ENCODE results near the gene PATJ. TPM values are rescaled to one million over a fixed set of nuclear protein-coding genes. Genes with fewer than 3 reads are reported as not detected.

PATJ gene
- total RNA-seq, 4 donors from 2014 or later, result 47.6 to 105 (median 70.8) TPM

DNA sequence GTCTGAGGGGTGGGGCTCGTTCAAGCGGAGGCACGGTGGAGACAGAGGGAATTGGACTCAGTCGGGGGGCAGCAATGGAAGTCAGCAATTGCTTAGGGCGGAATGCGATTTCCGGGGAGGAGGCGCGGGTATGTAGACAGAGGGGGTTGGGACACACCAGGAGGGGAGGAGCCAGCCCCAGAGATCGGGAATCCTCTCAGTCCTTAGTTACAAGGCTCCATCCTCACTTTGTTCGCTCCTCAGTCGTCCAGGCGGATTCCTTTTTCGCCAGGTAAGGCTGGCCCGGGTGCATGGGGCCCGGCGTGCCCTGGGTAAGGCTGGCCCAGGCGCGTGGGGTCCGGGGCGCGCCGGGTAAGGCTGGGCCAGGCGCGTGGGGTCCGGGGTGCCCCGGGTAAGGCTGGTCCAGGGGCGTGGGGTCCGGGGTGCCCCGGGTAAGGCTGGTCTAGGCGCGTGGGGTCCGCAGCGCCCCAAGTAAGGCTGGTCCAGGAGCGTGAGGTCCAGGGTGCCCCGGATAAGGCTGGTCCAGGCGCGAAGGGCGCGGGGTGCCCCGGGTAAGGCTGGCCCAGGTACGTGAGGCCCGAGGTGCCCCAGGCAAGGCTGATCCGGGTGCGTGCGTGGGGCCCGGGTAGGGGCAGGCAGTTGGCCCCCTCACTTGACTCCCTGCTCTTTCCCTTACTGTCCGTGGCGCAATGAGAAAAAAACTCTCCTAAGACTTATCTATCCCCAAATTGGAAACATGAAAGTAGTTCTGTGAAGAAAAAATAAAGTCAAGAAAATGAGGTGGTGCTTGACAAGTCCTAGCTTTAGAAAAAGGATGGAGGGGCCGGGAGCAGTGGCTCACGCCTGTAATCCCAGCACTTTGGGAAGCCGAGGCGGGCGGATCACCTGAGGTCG lies 452.6 kb downstream of the PATJ start, which contains the start of gene L1TD1:
L1TD1 (plus strand) TSS at position 199 of the 894 bp plus-strand sequence. CDS start 11,780 bp downstream, outside the sequence.
- H3K9me3 ChIP-seq, result no peaks in the 10 kb centered on the region
- no peaks in the 10 kb centered on the region for H3K36me3 ChIP-seq
- peaks cover 0 to 10% (median 0%) of the 10 kb centered on the region in 3 donors for H3K4me1 ChIP-seq
- H3K4me3 ChIP-seq, result peak within 1 kb of the TSS in 2 of 4 donors; percentile 28 to 48
- no peak for DNase-seq
- H3K27ac ChIP-seq, result no peak within 1 kb of the TSS
- WGBS, 2 donors, result 18 to 19% methylated on average over 20 of the region's 55 CpGs
- TF ChIP-seq, protein P1, sequence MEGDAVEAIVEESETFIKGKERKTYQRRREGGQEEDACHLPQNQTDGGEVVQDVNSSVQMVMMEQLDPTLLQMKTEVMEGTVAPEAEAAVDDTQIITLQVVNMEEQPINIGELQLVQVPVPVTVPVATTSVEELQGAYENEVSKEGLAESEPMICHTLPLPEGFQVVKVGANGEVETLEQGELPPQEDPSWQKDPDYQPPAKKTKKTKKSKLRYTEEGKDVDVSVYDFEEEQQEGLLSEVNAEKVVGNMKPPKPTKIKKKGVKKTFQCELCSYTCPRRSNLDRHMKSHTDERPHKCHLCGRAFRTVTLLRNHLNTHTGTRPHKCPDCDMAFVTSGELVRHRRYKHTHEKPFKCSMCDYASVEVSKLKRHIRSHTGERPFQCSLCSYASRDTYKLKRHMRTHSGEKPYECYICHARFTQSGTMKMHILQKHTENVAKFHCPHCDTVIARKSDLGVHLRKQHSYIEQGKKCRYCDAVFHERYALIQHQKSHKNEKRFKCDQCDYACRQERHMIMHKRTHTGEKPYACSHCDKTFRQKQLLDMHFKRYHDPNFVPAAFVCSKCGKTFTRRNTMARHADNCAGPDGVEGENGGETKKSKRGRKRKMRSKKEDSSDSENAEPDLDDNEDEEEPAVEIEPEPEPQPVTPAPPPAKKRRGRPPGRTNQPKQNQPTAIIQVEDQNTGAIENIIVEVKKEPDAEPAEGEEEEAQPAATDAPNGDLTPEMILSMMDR (IDR thresholded peaks at IDR 0.05), result no peak
- no peak for TF ChIP-seq POLR2A (IDR thresholded peaks at IDR 0.05)
- intact Hi-C loops (cut with DNase I), result no loop called here
- H3K27me3 ChIP-seq, result peaks cover 0 to 41% (median 0%) of the 10 kb centered on the region in 4 donors

DNA sequence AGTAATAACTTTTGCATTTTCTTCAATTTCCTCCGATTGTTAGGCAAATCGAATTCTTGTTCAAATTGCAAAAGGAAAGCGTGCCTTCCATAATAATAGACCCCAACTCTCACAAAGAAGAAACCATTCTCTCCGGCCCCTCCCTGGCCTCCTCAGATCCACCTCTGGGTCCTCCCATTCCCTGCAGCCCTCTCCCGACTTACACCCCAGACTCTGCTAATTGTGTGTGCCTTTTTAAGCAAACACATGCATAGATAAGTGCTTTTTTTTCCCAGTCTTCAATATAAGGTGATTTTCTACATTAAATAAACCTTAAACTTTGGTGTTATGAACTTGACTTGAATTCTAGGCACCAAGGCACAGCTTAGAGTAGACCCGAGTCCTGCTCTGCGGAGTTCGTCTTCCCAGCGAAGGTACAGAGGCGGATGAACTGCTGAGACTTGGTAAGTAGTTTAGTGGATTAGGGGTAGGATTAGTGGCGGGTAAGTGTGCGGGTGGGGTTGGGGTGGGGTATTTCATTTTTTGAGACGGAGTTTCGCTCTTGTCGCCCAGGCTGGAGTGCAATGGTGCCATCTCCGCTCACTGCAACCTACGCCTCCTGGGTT lies 453.9 kb downstream of the PATJ start:
- intact Hi-C loops (cut with DNase I), result no loop called here
- Histone ChIP-seq H3K27ac (no peak overlapping the region), H3K4me1 (peaks cover 0 to 10% (median 0%) of the 10 kb centered on the region in 3 donors), H3K9me3 (no peaks in the 10 kb centered on the region), H3K27me3 (peaks cover 0 to 41% (median 0%) of the 10 kb centered on the region in 4 donors), H3K4me3 (no peak overlapping the region), H3K36me3 (no peaks in the 10 kb centered on the region)
- DNase-seq, result no peak
- TF ChIP-seq, protein P1 (IDR thresholded peaks at IDR 0.05), result no peak
- no peak for TF ChIP-seq POLR2A (IDR thresholded peaks at IDR 0.05)
- WGBS, 2 donors, result 83 to 85% methylated on average over 16 to 17 of the region's 17 CpGs

DNA sequence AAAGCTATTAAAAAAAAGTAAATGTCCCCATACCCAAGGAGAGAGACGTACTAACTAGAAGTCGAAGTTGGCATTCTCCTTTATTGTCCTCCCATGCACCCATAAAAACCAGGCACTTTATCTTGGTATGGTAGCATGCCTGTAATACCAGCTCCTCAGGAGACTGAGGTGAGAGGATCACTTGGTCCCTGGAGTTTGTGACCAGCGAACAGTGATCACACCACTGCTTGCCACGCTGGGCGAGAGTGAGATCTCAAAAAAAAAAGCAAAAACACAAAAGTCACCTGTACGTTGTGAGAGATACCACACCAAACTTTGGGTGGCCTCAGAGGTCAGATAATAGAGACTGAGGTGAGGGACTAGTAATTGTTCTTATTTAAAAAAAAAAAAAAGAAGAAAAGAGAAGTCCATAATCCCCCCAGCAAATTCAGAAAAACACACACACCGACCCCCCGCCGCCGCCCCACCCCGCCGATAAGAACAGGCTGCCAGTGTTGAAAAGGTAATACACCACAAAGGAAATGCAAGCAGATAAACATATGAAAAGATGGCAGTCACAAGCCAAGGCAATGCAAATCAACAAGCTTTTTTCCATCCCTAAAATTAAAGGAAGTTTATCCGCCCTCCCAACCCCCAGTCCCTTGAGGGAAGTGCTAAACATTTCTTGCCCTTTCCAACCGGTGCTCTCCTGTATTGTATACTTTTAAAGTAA lies 455.9 kb downstream of the PATJ start:
- no peak for DNase-seq
- Histone ChIP-seq H3K36me3 (no peaks in the 10 kb centered on the region), H3K27ac (no peak overlapping the region), H3K4me3 (no peak overlapping the region), H3K4me1 (peaks cover 0 to 10% (median 0%) of the 10 kb centered on the region in 3 donors), H3K9me3 (no peaks in the 10 kb centered on the region), H3K27me3 (peaks cover 0 to 37% (median 0%) of the 10 kb centered on the region in 4 donors)
- TF ChIP-seq POLR2A (IDR thresholded peaks at IDR 0.05), result no peak
- TF ChIP-seq, protein P1 (IDR thresholded peaks at IDR 0.05), result no peak
- intact Hi-C loops (cut with DNase I), result no loop called here
- WGBS, 2 donors, result 56 to 63% methylated on average over 14 of the region's 14 CpGs

DNA sequence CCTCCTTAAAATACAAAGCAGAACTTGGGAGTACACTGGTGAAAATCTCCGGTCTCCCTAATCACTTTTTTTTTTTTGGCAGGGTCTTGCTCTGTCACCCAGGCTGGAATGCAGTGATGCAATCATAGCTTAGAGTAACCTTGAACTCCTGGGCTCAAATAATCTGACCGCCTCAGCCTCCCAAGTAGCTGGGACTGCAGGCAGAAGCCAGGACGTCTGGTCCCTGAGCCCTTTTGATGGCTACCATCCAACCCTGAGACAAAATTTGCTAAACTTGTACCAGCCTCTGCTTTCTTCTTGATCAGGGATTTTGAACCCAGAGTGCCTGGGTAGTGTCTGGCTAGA lies 456.5 kb downstream of the PATJ start:
- TF ChIP-seq, protein P1 (IDR thresholded peaks at IDR 0.05), result no peak
- no peak for TF ChIP-seq POLR2A (IDR thresholded peaks at IDR 0.05)
- WGBS, 2 donors, result 23 to 36% methylated on average over 3 of the region's 3 CpGs
- H3K4me1 ChIP-seq, result peaks cover 0 to 10% (median 0%) of the 10 kb centered on the region in 3 donors
- H3K9me3 ChIP-seq, result no peaks in the 10 kb centered on the region
- H3K27ac ChIP-seq, result no peak overlapping the region
- H3K36me3 ChIP-seq, result no peaks in the 10 kb centered on the region
- no peak overlapping the region for H3K4me3 ChIP-seq
- peaks cover 0 to 32% (median 0%) of the 10 kb centered on the region in 4 donors for H3K27me3 ChIP-seq
- intact Hi-C loops (cut with DNase I), result no loop called here
- no peak for DNase-seq

All from esophagus squamous epithelium (tissue), 5 donors.